ENCODE measurements around the gene TSTD1.

DNA sequence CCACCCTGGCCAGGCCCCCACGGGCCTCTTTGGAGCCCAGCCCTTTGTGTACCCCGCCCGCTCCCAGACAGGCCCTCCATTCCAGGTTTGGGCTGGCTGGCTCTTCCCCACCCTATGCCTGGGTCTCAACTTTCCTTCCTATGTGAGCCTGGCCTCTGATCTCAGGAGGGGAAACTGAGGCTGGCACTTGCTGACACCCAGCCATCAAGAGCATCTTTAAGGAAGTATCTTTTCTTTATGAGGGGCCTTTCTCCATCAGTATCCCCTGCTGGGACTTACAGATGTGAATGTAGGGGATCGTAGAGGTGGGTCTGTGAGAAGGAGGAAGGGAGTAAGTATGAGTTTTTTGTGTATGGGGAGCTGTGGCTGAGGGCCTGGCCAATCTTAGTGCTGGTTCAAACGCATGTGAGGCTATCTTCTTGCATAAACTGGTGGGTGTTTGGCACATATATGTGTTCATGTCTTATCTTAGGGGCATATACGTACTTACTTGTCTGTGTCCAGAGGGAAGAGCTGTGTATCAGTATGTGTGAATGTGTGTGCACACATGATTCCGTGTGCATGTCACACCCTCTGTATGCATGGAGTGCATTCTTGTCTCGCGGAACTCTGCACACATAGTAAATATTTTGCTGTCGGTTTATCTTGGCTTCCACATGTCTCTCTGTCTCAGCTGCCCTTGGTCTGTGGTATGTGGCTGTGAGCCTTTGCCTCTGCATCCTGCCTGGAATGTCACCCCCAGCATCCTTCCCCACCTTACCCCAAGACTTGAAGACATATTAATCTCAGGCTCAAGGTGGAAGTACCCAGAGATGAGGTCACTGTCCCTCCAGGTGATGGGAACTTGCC lies 45.2 kb upstream of the TSTD1 start:
- no peak for TF ChIP-seq CTCF (conservative IDR thresholded peaks at IDR 0.05; ENCODE audit: low read depth in 2 of 2)
- no peak for TF ChIP-seq POLR2AphosphoS5 (IDR thresholded peaks at IDR 0.05; ENCODE audit: low read depth)
- no peak for TF ChIP-seq EZH2phosphoT487 (IDR thresholded peaks at IDR 0.05; ENCODE audit: unreplicated experiment)
- no peak for TF ChIP-seq JUNB (IDR thresholded peaks at IDR 0.05; ENCODE audit: unreplicated experiment)
- TF ChIP-seq, protein P1, sequence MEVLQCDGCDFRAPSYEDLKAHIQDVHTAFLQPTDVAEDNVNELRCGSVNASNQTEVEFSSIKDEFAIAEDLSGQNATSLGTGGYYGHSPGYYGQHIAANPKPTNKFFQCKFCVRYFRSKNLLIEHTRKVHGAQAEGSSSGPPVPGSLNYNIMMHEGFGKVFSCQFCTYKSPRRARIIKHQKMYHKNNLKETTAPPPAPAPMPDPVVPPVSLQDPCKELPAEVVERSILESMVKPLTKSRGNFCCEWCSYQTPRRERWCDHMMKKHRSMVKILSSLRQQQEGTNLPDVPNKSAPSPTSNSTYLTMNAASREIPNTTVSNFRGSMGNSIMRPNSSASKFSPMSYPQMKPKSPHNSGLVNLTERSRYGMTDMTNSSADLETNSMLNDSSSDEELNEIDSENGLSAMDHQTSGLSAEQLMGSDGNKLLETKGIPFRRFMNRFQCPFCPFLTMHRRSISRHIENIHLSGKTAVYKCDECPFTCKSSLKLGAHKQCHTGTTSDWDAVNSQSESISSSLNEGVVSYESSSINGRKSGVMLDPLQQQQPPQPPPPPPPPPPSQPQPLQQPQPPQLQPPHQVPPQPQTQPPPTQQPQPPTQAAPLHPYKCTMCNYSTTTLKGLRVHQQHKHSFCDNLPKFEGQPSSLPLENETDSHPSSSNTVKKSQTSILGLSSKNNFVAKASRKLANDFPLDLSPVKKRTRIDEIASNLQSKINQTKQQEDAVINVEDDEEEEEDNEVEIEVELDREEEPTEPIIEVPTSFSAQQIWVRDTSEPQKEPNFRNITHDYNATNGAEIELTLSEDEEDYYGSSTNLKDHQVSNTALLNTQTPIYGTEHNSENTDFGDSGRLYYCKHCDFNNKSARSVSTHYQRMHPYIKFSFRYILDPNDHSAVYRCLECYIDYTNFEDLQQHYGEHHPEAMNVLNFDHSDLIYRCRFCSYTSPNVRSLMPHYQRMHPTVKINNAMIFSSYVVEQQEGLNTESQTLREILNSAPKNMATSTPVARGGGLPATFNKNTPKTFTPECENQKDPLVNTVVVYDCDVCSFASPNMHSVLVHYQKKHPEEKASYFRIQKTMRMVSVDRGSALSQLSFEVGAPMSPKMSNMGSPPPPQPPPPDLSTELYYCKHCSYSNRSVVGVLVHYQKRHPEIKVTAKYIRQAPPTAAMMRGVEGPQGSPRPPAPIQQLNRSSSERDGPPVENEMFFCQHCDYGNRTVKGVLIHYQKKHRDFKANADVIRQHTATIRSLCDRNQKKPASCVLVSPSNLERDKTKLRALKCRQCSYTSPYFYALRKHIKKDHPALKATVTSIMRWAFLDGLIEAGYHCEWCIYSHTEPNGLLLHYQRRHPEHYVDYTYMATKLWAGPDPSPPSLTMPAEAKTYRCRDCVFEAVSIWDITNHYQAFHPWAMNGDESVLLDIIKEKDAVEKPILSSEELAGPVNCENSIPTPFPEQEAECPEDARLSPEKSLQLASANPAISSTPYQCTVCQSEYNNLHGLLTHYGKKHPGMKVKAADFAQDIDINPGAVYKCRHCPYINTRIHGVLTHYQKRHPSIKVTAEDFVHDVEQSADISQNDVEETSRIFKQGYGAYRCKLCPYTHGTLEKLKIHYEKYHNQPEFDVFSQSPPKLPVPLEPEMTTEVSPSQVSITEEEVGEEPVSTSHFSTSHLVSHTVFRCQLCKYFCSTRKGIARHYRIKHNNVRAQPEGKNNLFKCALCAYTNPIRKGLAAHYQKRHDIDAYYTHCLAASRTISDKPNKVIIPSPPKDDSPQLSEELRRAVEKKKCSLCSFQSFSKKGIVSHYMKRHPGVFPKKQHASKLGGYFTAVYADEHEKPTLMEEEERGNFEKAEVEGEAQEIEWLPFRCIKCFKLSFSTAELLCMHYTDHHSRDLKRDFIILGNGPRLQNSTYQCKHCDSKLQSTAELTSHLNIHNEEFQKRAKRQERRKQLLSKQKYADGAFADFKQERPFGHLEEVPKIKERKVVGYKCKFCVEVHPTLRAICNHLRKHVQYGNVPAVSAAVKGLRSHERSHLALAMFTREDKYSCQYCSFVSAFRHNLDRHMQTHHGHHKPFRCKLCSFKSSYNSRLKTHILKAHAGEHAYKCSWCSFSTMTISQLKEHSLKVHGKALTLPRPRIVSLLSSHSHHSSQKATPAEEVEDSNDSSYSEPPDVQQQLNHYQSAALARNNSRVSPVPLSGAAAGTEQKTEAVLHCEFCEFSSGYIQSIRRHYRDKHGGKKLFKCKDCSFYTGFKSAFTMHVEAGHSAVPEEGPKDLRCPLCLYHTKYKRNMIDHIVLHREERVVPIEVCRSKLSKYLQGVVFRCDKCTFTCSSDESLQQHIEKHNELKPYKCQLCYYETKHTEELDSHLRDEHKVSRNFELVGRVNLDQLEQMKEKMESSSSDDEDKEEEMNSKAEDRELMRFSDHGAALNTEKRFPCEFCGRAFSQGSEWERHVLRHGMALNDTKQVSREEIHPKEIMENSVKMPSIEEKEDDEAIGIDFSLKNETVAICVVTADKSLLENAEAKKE (CRISPR knock-in tag; IDR thresholded peaks at IDR 0.05) = no peak
- TF ChIP-seq EZH2 (IDR thresholded peaks at IDR 0.05; ENCODE audit: low read depth, unreplicated experiment) = no peak
- TF ChIP-seq, protein P2, sequence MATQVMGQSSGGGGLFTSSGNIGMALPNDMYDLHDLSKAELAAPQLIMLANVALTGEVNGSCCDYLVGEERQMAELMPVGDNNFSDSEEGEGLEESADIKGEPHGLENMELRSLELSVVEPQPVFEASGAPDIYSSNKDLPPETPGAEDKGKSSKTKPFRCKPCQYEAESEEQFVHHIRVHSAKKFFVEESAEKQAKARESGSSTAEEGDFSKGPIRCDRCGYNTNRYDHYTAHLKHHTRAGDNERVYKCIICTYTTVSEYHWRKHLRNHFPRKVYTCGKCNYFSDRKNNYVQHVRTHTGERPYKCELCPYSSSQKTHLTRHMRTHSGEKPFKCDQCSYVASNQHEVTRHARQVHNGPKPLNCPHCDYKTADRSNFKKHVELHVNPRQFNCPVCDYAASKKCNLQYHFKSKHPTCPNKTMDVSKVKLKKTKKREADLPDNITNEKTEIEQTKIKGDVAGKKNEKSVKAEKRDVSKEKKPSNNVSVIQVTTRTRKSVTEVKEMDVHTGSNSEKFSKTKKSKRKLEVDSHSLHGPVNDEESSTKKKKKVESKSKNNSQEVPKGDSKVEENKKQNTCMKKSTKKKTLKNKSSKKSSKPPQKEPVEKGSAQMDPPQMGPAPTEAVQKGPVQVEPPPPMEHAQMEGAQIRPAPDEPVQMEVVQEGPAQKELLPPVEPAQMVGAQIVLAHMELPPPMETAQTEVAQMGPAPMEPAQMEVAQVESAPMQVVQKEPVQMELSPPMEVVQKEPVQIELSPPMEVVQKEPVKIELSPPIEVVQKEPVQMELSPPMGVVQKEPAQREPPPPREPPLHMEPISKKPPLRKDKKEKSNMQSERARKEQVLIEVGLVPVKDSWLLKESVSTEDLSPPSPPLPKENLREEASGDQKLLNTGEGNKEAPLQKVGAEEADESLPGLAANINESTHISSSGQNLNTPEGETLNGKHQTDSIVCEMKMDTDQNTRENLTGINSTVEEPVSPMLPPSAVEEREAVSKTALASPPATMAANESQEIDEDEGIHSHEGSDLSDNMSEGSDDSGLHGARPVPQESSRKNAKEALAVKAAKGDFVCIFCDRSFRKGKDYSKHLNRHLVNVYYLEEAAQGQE (IDR thresholded peaks at IDR 0.05; ENCODE audit: unreplicated experiment) = no peak
- no peak for TF ChIP-seq STAT1 (IDR thresholded peaks at IDR 0.05; ENCODE audit: unreplicated experiment)
- TF ChIP-seq NANOG (IDR thresholded peaks at IDR 0.05; ENCODE audit: borderline replicate concordance) = no peak
- TF ChIP-seq, protein P3, sequence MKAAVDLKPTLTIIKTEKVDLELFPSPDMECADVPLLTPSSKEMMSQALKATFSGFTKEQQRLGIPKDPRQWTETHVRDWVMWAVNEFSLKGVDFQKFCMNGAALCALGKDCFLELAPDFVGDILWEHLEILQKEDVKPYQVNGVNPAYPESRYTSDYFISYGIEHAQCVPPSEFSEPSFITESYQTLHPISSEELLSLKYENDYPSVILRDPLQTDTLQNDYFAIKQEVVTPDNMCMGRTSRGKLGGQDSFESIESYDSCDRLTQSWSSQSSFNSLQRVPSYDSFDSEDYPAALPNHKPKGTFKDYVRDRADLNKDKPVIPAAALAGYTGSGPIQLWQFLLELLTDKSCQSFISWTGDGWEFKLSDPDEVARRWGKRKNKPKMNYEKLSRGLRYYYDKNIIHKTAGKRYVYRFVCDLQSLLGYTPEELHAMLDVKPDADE (IDR thresholded peaks at IDR 0.05) = no peak
